GM12891 (cell line): ENCODE data around the gene RHO.

Source experiments
- POLR2AphosphoS5 ChIP-seq: IDR thresholded peaks from 2 replicates; pipeline ENCODE4 v1.6.1; 2011; ENCODE audit warnings: low read depth, low read length, control low read depth
- POU2F2 ChIP-seq: IDR thresholded peaks from 2 replicates; pipeline ENCODE4 v1.6.1; 2011; ENCODE audit warnings: low read depth, mild to moderate bottlenecking, control low read depth, low read length, moderate library complexity

GRCh38 chr3:129540776-129541516, 12.5 kb downstream of the RHO start:
- TF ChIP-seq POLR2AphosphoS5: no peak
- TF ChIP-seq POU2F2: no peak
